Pericardium fibroblast (primary cell): ENCODE data around the gene PNMT. TPM values are rescaled to one million over a fixed set of nuclear protein-coding genes. Genes with fewer than 3 reads are reported as not detected.

ENCODE experiments used
- total RNA-seq: library from RNA; depleted of rRNA; stranded (reverse); fragments of >200 nt; gene quantifications from 2 replicates; pipeline ENCODE4 v1.2.3, GENCODE V29; 2015

Gene PNMT
- total RNA-seq, result 0.60 and 0.70 TPM in 2 replicates

GRCh38 chr17:39667945-39668924, at the start of gene PNMT:
PNMT (plus strand) TSS chr17:39668453; CDS start chr17:39668476, 23 bp downstream.

DNA sequence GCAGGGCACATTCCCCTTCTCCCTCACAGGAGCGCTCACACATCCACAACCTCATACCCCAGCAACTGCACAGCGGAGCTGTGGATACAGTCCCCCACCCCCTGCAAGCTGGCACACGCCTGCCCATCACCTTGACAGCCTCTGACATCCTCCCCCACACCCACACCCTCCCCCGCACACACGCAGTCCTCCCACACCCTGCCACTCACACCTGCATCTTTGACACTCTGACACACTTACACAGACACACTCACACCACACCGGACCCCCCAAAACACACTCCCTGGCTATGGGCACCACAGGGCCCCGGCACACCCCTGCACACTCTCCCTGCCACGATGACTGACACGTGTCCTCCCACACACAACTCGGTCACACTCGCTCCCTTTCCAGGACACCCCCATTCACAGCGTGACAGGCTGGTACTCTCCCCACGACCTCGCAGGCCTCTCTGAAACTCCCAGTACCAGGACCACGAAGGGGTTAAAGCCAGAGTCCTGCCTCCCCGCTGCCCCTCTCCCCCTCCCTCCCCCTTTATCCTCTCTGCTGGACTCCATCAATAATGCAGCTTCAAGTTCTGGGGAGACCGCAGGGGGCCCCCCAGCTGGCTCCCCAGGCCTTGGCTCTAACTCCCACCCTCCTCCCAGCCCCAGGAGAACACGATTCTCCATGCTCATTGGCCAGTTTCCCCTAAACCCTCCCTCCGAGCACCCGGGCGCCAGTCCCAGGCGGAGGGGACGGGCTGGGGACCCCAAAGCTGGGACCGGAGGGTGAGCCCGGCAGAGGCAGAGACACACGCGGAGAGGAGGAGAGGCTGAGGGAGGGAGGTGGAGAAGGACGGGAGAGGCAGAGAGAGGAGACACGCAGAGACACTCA, 41.8 kb upstream of the PNMT start, which contains the start of gene PPP1R1B:
TSS of gene PPP1R1B (plus strand) at position 782 of the 876 bp plus-strand sequence. CDS start 441 bp downstream, outside the sequence.

GRCh38 chr17:39636927-39637736, 31.1 kb upstream of the PNMT start, which contains the start of gene STARD3:
STARD3 (plus strand) TSS chr17:39637144; CDS start chr17:39653532, 16,388 bp downstream.

DNA sequence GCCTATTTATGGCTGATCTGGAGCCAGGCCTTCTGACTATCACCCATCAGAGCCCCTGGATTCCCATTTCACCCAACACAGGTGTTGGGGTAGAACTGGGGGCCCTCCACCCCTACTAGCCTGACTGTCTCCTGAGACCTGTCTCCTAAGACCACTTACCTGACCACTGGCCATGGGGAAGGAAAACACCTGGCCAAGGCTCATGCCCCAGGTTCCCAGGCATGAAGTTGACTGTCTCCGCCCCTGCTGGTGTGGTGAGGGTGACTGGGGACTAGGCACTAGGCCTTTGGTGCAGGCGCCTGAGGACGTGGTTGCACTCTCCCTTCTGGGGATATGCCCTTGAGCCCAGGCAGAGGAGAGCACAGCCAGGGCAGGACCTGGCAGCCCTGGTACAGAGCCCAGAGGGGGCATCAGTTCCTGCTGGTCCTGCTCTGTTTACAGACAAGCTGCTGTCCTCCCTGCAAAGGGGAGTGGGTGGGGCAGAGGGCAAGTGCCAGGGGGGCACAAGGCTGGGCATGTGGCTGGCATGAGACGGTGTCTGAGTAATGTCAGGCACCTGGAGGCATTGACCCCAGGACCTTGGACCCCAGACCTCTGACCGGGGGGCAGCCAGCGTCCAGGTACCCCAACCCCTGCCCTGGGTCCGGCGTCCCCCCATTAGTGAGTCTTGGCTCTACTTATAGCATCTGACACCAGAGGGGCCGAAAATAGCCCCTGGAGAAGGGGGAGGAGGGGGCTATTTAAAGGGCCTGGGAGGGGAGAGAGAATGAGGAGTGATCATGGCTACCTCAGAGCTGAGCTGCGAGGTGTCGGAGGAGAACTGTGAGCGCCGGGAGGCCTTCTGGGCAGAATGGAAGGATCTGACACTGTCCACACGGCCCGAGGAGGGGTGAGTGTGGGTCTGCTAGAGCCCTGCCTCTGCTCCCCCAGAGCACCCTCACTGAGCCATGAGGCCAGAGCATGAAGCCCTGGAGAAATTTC, 3.4 kb upstream of the PNMT start, which contains the start of gene TCAP:
TSS of gene TCAP (plus strand) at position 769 of the 981 bp plus-strand sequence. CDS start at position 780, 11 bp downstream.

DNA sequence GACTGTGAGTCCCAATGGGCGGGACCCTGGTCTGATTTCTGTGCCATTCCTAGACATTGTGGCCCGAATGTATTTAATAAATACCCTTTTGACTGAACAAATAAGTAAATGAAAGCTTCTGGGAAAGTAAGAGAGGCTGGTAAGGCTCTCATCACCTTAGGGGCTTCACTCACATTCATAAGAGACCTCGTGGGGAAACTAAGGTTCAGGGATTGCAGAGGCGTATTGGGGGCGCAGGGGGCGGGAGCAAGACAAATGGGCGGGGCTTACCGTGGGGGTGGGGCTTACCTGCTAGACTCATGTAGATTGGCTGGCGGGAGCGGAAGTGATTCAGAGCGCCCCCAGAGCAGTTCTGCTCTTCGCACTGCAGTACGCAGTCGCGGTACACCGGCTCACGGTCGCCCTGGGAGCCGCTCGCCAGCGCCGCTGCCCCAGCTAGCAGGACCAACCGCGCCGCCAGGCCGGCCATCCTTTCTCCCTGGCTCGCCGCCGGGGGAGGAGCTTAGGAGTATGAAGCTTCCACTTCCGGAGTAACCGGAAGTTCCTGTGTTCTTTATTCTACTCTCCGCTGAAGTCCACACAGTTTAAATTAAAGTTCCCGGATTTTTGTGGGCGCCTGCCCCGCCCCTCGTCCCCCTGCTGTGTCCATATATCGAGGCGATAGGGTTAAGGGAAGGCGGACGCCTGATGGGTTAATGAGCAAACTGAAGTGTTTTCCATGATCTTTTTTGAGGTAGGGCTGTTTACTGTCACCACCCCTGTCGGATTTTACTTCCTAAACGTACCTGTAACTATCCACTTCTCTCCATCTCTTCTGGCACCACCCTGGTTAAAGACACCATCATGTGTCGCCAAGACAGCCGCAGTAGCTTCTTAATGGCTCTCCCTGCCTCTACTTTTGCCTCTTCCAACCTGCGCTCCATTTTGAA, 19.6 kb downstream of the PNMT start, which contains the start of gene PGAP3:
TSS of gene PGAP3 (minus strand) at position 512 of the 929 bp plus-strand sequence. CDS start at position 469, 43 bp downstream.

GRCh38 chr17:39699818-39700147, 31.5 kb downstream of the PNMT start, which contains the start of gene ERBB2:
ERBB2 (plus strand) TSS chr17:39700064; CDS start chr17:39700239, 175 bp downstream.

Other genes starting within 250 kb of the PNMT start
- gene MED1, start 217.2 kb upstream of the PNMT start, total RNA-seq, result 14.6 and 19.3 TPM in 2 replicates
- gene CDK12, start 207.0 kb upstream of the PNMT start, total RNA-seq, result 13.4 and 16.6 TPM in 2 replicates
- gene NEUROD2, start 60.5 kb upstream of the PNMT start, total RNA-seq, result not detected in 2 replicates
- 0.94 and 28.8 TPM in 2 replicates for gene PPP1R1B, start 41.5 kb upstream of the PNMT start, total RNA-seq
- gene STARD3, start 31.3 kb upstream of the PNMT start, total RNA-seq, result 22.5 and 47.8 TPM in 2 replicates
- gene TCAP, start 3.1 kb upstream of the PNMT start, total RNA-seq, result 0.12 and 3.8 TPM in 2 replicates
- 10.6 and 16.0 TPM in 2 replicates for gene PGAP3, start 19.6 kb downstream of the PNMT start, total RNA-seq
- 38.3 and 47.1 TPM in 2 replicates for gene ERBB2, start 31.6 kb downstream of the PNMT start, total RNA-seq
- gene MIEN1, start 62.1 kb downstream of the PNMT start, total RNA-seq, result 41.2 and 69.0 TPM in 2 replicates
- gene GRB7, start 69.5 kb downstream of the PNMT start, total RNA-seq, result 0.70 TPM in 1 of 2 replicates, not detected in the other
- not detected in 2 replicates for gene IKZF3, start 195.9 kb downstream of the PNMT start, total RNA-seq
- gene ZPBP2, start 199.7 kb downstream of the PNMT start, total RNA-seq, result not detected in 2 replicates